Epidermal melanocyte (primary cell): ENCODE results near the gene NFASC.

Source experiments
- DNase-seq: peaks from one replicate; pipeline ENCODE4 v3.0.0; 2011; ENCODE audit warnings: low spot score; ENCODE audit not compliant: insufficient read length

Gene NFASC

DNA sequence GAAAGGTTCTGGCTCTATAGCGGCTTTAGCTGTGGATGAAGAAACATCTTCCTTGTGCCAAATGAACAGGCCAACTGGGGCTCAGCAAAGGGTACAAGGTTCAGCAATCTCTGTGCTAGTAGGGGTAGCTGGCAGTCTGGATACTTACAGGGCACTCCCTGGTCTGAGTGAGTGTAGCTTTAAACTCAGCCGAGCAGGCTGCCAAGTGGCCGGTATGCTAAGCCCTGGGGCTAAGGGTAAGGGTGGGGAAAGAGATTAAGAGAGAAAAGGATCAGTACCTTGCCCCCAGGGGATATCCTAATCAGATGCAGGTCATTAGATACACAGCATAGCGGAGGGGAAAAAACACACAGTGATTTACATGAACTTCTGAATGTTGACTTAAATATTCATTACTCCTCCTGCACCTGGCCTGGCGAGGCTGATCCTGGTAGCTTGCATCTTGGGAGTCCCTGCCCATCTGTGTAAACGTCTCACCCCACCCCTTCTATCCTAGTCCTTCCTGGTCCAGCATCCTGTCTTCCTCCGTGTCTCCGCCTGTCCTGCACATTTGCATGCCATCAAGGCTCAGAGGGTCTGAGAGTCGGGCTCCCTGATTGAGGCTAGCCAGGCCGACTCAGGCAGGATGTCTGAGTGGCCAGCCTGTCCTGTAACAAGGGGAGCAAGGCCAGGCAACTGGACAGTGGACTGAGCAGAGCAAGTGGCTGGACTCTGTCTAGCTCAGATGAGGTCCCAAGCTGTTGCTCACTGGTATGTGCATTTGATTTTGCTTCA, 132.9 kb downstream of the NFASC start:
- no peak for DNase-seq

DNA sequence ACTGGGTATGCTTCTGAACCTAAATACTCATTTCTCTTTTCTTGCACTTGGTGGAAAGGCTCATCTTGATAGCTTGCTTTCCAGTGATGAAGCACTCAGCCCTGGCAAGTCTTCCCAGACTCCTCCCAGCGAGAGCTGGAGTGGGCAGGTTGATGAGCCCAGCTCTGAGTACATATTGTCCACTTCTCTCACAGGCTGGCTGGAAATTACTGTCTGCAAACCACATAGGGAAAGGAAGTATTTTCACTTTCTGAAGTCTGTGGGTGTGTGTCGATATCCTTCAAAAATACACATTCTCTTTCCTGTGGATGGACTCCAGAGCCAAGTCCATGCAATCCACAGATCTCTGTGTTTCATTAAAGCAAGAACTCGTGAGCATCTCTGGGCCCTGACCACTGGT, 133.7 kb downstream of the NFASC start:
- DNase-seq = no peak

DNA sequence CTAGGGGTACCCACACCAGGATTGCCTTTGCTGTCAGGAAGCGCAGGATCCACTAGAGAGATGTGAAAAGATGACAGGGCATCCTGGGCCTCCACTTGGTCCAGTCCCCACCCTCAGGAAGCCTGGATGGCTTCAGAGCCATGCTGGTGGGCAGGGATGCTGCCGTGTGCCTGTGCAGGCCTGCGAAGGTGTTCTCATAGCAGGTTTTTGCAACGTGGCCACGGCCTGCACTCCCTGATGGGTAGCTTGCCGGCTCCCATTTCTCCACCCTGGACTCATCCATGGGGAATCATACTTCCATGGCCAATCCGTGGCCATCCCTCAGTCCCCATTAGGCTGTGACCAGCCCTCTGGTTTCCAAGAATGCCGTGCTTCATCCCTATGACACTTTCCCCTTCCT, 138.2 kb downstream of the NFASC start:
- no peak for DNase-seq

DNA sequence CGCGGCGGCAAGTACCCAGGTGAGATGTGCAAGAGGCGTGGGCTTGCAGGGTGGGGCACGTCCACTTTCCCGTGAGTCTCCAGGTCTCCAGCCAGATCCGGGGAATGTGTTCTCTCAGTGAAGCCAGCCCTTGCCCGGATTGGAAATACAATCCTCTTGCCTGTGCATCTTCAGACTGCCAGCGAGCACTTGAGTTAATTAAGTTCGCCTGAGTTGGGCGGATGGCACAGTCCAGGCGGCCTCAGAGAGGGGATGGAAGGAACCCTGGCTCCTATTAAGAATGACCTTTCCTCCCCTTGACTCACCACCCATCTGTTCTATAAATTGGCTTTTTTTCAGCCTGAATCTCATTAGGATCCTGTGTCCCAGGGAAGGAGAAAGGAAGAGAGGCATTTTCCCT, 139.0 kb downstream of the NFASC start:
- no peak for DNase-seq

DNA sequence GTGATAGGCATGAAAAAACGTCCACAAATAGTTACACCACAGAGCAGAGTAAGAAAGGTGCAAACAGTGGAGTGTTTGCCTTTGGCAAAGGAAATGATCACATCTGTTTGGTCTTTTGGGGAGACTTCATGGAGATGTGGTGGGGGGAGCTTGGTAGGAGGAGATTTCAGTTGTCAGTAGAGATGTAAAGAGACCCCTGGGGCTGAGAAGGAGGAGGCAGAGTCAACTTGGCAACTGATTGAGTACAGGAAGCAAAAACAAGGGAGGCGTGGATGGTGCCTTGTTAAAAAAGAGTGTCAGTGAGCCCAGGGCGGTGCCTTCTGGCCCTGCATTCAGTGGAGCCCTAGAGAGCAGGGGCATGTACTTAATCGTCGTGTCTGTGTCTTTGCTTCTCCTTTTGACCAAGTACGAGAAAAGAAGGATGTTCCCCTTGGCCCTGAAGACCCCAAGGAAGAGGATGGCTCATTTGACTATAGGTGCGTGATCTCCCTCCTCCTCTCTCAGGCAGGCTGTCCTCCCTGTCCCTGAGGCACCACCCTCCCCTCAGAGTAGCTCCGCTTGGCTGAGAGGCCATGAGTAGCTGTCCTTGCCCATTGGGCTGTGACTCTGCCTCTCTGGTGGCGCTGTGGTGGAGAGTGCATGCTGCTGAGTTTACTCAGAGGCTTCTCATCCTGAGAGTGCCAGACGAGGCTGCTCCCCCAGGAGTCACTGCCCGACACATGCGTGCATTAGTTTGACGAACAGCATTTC, 141.9 kb downstream of the NFASC start:
- DNase-seq = no peak

DNA sequence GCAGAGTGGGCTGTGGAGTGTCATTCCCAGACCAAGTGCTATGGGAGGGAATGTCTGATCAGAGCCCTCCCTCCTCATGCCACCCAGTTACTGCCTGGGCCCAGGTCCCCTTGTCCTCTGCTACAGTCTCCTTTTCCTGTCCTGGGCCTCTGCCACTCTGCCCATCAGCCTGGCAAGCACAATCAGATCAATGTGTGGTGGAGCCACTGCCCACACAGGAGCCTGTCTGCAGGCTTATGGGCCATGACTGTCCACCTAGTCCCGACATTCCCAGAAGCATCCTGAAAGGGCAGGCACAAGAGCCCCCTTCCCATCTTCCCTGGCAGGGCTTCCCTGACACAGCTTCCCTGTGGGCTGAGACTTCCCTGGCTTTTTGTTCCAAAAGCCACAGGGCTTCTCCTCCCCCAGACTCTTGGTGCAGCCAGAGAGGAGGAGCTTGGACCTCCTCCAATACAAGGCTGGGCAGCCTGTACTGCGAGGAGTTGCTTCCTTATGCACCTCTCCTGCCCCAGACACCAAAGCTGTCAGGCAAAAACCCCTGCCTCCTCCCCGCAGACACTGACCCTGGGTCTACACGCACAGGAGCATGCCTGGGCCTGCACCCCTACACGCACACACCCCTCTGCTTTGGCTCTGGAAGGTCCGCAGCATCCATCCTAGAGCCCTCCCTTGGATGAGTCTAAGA, 143.2 kb downstream of the NFASC start:
- DNase-seq = no peak

DNA sequence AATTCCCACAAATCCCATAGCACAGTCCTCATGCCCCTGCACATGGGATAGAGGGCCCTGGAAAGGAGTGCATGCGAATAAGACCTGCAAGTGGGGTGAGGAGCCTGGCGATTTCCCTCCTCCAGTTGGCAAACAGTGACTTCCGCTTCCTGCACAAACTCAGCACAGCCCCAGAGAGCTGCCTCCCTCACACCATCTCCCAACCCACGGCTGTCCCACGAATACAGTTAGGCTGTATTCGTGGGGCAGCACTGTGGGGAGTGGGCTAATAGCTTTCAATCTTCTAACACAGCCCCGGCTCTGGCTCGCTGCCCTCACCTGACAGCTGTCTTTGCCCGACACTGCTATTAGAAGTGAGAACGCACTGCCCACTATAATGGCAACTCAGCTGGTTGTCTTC, 144.1 kb downstream of the NFASC start:
- DNase-seq = no peak

DNA sequence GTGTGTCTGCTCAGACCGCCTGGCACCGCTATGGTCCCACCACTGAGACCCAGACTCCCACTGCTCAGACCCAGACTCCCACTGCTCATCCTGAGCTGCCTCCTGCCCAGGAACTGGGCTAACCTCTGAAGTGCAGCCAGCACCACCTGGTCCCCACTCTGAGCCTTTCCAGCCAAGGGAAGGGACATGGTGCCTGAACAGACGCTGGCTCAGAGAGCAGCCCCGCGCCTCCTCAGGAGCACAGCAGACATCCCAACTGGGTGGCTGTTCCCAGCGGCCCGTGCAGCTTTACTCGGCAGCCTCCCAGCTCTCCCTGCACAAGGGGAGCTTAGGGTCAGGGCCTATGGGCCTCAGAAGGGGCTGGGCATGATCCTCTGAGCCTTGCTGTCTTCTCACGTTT, 144.6 kb downstream of the NFASC start:
- no peak for DNase-seq

DNA sequence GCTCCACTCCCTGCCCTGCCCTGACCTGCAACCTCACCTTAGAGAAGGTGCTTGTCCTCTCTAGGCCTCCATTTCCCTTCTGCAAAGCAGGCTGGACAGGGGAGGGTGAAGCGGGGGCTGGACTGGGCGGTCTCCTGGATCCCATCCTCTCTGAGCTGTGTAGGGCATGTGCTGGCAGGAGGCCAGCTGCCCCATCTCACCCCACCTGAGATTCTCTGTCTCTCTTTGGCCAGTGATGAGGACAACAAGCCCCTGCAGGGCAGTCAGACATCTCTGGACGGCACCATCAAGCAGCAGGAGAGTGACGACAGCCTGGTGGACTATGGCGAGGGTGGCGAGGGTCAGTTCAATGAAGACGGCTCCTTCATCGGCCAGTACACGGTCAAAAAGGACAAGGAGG, 145.4 kb downstream of the NFASC start:
- DNase-seq = no peak

DNA sequence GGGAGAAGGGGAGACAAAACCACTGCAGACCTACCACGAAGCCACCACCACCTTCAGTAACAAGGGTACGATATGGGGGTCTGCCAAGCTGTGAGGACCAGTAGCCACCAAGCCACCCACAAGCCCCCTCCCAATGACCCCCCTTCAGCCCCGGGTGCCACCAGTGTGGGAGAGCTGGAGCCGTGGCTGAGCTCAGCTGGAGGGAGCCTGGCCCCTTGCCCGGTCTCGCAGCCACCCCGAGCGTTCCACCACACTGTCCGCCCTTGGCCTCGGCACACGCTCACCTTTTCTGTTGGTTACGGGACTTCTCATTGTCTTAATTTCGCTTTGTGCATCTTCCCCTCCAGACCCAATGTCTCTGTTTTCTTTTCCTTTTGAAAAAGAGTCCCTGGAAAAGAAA, 145.9 kb downstream of the NFASC start:
- no peak for DNase-seq

DNA sequence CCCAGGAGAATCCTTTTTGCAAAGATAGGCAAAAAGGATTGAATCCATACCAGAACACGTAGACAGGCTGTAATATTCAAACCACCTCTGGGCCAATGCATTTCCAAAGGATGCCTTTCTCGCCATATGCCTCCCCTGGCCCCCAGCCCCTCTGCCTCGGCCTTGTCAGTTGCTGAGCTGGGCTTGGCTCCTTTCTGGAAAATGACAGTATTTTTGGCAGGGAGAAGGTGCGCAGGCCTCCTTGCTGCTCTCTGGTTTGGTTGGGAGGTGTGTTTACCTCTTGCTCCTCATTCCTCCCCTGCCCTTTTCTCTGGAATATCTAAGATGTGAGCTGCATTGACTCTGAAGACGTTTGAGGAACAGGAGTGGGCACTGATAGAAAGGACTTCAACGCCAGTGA, 146.3 kb downstream of the NFASC start:
- no peak for DNase-seq

DNA sequence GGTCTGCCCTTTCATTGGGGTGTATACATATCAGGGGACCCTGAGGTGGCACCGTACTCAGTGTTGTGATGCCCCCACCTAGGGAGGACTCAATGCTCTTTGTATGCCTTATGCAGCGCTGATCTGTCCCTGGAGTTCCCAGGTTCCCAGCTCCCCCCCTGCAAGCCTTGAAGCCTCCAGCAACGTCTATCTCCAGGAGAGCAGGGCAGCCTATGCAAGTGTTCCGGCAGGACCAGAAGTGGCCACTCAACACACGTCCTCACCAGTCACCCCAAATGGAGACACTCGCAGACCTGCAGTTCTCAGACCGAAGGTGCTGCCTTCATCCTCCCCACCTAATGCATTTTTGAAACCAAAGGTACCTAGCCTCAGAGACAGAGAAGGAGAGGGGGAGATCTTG, 147.1 kb downstream of the NFASC start:
- no peak for DNase-seq

DNA sequence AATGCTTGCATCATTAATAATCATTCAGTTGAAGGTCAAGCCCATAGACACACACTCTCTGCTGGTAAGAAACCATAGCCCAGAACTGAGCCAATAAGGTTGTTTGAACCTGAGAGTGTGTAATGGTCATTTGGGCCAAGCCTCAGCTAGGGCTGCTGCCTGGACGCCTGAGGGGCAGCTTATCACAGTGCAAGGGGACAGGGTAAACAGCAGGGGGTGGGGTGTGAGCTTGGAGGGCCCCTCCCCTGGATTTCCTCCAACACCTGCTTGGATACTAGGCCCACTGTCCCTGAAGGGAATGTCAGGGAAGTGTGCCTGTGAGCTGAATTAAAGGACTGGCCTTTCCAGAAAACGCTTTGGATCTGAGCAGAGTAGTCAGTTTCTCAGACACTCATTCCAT, 147.7 kb downstream of the NFASC start:
- no peak for DNase-seq

DNA sequence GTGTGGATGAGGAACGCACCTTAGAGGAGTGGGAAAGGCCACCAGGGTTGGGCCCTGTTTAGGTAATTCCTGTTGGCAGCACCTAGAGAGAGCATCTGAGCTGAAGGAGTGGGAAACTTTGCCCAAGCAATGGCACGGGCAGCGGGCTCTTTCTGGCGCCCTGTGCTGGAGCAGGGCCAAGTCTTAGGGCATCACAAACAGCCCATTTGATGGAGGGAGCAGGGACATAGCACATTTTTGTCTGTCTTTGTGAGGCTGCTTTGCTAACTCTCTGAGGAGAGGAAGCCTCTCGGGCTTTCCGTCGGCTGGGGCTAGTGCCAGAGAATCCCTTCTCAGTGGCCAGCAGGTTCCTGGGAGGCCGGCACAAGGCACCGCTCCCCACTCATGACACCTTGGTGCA, 149.8 kb downstream of the NFASC start:
- no peak for DNase-seq

DNA sequence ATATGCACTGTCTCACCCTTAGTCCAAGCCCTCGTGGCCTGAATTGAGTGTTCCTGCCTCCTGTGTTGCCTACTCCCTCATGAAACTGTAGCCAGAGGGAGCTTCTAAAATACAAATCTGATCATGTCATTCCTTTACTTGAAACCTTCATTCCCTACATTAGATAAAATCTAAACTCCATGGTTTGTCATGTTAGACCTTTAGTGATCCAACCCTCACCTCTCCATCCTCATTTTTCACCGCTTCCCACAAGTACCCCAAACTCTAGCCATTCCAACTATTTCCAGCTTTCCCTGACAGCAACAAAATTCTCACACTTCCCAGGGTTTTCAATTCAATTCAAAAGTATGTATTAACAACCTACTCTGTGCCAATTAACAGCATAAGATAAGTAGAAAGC, 154.0 kb downstream of the NFASC start:
- no peak for DNase-seq

DNA sequence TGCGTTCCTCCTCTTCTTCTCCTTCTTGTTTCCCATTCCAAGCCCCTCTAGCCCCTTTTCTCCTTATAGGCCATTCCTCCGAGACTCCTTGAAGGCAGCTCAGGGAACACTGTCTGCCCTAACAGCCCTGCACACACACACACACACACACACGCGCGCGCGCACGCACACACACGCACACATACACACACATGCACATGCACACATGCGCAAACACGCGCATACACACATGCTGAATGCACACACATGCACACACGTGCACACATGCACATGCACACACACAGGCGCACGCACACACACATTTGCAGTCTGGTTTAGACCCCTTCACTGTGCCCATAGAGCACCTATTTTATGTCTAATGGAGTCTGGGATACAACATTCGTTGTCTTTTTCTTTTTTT, 154.6 kb downstream of the NFASC start:
- DNase-seq = no peak

DNA sequence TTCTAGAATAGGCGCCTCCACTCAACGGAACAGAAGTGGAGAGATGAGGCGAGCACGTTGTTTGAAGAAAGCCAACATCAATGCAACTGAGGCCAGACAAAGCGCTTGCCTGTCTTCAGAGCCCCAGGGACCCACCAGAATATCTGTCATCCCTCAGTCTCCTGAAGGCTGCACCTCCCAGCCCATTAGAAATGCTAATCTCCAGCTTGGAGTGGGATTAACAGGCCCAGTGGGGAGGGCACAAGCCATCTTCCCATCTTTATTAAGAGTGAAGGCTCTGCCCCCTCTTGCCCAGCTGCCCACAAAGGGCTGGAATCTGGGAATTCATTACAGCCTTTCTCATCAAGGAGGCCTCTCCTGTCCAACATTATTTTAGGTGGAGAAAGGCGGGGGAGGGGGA, 155.5 kb downstream of the NFASC start:
- no peak for DNase-seq

DNA sequence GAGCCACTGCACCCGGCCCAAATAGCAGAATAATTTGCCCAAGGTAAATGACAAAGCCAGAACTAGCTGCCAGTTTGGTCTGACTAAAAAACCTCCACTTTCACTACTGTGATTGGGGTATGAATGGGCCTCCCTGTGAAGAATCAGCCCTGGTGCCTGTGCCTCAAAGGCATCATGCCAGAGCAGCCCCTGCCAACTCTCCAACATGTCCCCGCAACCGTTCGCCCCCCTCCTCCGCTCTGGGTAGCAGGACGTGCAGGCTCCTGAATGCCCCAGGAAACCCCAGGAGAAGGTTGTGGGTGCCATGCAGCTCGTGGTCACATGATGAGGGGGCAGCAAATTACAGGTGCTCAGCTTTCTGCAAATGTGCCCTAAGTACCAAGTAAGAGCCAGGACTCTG, 157.7 kb downstream of the NFASC start:
- DNase-seq = no peak

DNA sequence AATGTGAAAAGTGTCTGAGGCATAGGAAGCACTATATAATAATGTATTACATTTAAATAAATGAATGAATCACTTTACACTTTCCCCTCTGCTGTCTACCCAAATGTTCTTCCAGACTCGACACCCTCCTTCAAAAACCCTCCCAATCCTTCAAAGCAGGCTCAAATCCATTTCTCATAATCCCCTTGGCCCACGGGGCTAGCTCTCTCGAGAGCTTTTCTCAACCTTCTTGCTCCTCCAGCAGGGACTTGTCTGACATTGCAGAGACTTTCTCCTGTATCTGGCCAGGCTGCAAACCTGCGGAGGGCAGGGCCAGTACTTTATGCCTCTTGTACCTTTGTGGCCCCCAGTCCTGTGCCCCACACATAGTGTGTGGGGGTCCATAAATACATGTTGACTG, 158.3 kb downstream of the NFASC start:
- no peak for DNase-seq

DNA sequence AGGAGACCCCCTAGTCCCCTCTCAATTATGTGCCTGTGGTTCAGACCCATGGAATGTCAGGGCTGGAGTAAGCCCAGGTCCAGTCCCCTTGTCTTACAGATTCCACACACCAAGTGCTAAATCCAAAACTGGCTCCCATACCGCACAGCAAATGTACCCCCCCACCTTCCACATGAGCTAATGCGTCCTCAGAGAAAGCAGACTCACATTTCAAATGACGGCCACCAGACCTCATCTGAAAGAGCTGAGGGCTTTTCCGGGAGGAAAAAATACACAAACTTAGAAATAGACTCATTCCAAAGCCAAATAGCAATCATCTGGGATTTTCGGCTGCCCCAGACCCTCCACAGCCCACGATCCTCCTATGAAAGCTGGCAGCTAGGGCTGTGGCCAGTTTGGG, 159.6 kb downstream of the NFASC start:
- DNase-seq = no peak

DNA sequence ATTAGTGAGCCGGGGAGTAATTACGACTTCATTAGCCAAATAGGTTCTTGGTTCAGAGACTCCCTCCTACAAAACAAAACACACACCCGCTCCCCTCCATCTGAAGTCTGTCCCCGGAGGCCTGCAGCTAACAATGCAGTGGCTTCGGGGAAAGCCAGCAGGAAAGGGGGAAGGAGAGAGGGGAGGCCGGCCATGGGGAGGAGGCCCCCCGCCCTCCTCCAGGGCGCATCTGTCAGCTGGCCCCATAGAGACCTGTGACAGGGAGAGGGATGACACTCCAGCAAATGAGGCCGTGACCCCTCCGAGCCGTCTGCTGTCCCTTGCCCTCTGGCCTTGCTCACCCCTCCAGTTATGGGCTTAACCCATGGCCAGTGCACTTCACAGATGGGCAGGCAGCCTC, 160.2 kb downstream of the NFASC start:
- DNase-seq = no peak

DNA sequence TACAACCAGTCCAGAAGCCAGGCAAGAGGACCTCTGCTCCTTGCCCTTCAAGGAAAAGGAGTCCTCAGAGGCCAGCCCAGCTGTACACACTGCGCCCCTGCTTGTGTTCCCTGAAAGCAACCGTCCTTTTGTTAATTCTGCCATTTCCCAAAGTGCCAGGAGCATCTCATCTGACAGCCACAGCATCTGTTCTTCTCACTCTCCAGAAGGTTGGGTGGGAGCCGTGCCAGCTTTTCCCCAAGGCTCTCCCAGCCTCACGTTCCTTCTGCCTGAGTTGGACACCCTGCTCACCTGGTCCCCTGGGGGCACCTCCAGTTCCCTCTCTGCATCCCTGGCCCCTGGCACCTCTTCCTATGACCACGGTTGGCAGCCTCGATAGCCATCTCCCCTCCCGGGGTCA, 161.8 kb downstream of the NFASC start:
- no peak for DNase-seq

DNA sequence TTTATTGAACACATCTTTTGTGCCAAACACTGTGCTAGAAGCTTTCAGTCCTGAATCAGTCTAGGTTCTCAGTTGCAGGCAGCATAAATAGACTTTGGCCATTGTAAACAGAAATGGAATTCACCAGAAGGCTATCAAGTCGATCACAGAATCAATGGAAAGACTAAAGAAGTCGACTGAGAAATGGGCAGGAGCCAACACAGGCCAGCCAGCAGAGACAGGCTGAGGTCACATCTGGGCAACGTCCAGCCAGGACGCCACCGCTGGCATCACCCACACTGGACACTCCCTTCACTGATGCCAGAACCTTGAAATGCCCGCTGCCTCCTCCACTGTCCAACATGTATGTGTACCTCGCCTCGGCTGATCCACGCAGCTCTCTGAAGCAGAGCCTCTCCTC, 166.9 kb downstream of the NFASC start:
- DNase-seq = no peak
